PC-3 (cell line): Measurements from ENCODE around the gene STAT3. TPM values are rescaled to one million over a fixed set of nuclear protein-coding genes. Genes with fewer than 3 reads are reported as not detected.

Experiments
- ATAC-seq: fragments of 200-7000 bp; cut with Tn5 transposase; 2 replicates; pipeline ENCODE4 v1.9.1; 2020; ENCODE audit warnings: mild to moderate bottlenecking, moderate library complexity
- BruUV-seq: library from RNA; stranded (reverse); fragments of 400-500 nt; replicated peaks from 2 replicates; lab custom pipeline; 2021; lab: Mats Ljungman, UMichigan
- CTCF ChIA-PET: fragments of 300-600 bp; sonication (Branson Sonifier 250); formaldehyde crosslinking; loops from one replicate; lab custom pipeline; 2022; ENCODE audit warnings: antibody characterized with exemption; lab: Charles Lee
- POLR2A ChIA-PET: fragments of 300-600 bp; sonication (Branson Sonifier 250); formaldehyde crosslinking; loops from one replicate; lab custom pipeline; 2022; ENCODE audit warnings: antibody characterized with exemption; ENCODE audit not compliant: unreplicated experiment; lab: Charles Lee
- DNase-seq: peaks from one replicate; pipeline ENCODE4 v3.0.0-alpha.2; 2015
- H2AFZ ChIP-seq: fragments of 300-600 bp; sonication (generic); 2 replicates; pipeline ENCODE4 v1.6.0; 2016; ENCODE audit warnings: antibody characterized with exemption, low read length
- H3F3A ChIP-seq: fragments of 300-600 bp; sonication (generic); one replicate; pipeline ENCODE4 v1.6.0; 2017; ENCODE audit warnings: antibody characterized with exemption, low read length, control low read depth, mild to moderate bottlenecking; ENCODE audit not compliant: unreplicated experiment
- H3K27ac ChIP-seq: fragments of 300-600 bp; sonication (generic); 2 replicates; pipeline ENCODE4 v1.5.1; 2016; ENCODE audit warnings: mild to moderate bottlenecking, low read length
- H3K27me3 ChIP-seq: fragments of 300-600 bp; sonication (generic); 2 replicates; pipeline ENCODE4 v1.6.1; 2016; ENCODE audit warnings: low read length, mixed read lengths
- H3K36me3 ChIP-seq: fragments of 300-600 bp; sonication (generic); 2 replicates; pipeline ENCODE4 v1.6.1; 2016; ENCODE audit warnings: low read depth, mixed run types, low read length, mixed read lengths
- H3K4me1 ChIP-seq: fragments of 300-600 bp; sonication (generic); 2 replicates; pipeline ENCODE4 v1.5.1; 2016; ENCODE audit warnings: low read length; ENCODE audit not compliant: insufficient read depth
- H3K4me2 ChIP-seq: fragments of 300-600 bp; sonication (generic); 2 replicates; pipeline ENCODE4 v1.6.0; 2016; ENCODE audit warnings: low read length
- H3K4me3 ChIP-seq: fragments of 300-600 bp; sonication (generic); 2 replicates; pipeline ENCODE4 v1.5.1; 2016; ENCODE audit warnings: mild to moderate bottlenecking, low read length, mixed read lengths
- H3K79me2 ChIP-seq: fragments of 300-600 bp; sonication (generic); 2 replicates; pipeline ENCODE4 v1.6.1; 2017; ENCODE audit warnings: low read length, mixed read lengths
- H3K9ac ChIP-seq: fragments of 300-600 bp; sonication (generic); 2 replicates; pipeline ENCODE4 v1.6.0; 2016; ENCODE audit warnings: mild to moderate bottlenecking, low read length
- H3K9me2 ChIP-seq: fragments of 300-600 bp; sonication (generic); replicated peaks from 2 replicates; pipeline ENCODE4 v1.6.1; 2016; ENCODE audit warnings: mixed run types, low read length, mixed read lengths
- H3K9me3 ChIP-seq: fragments of 300-600 bp; sonication (generic); 2 replicates; pipeline ENCODE4 v1.6.1; 2016; ENCODE audit warnings: low read length, mixed read lengths
- H4K20me1 ChIP-seq: fragments of 300-600 bp; sonication (generic); 2 replicates; pipeline ENCODE4 v1.6.1; 2016; ENCODE audit warnings: low read length, mixed read lengths
- EZH2 ChIP-seq: fragments of 300-600 bp; sonication (generic); IDR thresholded peaks from one replicate; pipeline ENCODE4 v1.6.1; 2017; ENCODE audit warnings: antibody characterized with exemption, mild to moderate bottlenecking, low read length; ENCODE audit not compliant: unreplicated experiment
- EZH2phosphoT487 ChIP-seq: fragments of 300-600 bp; sonication (generic); IDR thresholded peaks from 2 replicates; pipeline ENCODE4 v1.6.1; 2018; ENCODE audit warnings: mild to moderate bottlenecking, antibody characterized with exemption, low read length, borderline replicate concordance
- intact Hi-C: fragments of 100-400 bp; cut with micrococcal nuclease; formaldehyde crosslinking; loops from 2 replicates; pipeline ENCODE4 v1.9.0; 2023
- total RNA-seq: library from RNA; depleted of rRNA; stranded (reverse); fragments of >200 nt; gene quantifications from 2 replicates; pipeline ENCODE4 v1.2.3, GENCODE V29; 2014
- TF ChIP-seq, protein P1 (sequence below): fragments of 300-600 bp; sonication (generic); conservative IDR thresholded peaks from 2 replicates; pipeline ENCODE4 v1.5.1; 2017; ENCODE audit warnings: antibody characterized with exemption, low read depth, mild to moderate bottlenecking, low read length

STAT3 gene
- total RNA-seq, 1 experiment from 2014 or later: not detected

DNA sequence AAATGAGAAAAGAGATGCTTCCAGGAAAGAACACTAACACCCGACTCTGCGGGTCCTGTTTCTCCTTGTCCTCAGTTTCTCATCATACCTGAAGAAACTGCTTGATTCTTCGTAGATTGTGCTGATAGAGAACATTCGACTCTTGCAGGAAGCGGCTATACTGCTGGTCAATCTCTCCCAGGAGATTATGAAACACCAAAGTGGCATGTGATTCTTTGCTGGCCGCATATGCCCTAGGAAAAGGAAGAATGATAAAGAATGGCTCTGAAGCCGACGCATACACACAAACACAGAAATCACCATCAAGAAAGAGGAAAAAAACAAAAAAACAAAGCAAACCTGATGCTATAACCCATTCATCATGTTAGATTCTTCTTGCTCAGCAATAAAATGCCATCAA, 41.8 kb downstream of the STAT3 start:
- no peak overlapping the region for H3K4me2 ChIP-seq
- no peaks in the 10 kb centered on the region for H4K20me1 ChIP-seq
- no peaks in the 10 kb centered on the region for H3K4me1 ChIP-seq
- H3K9me3 ChIP-seq: no peaks in the 10 kb centered on the region
- ChIA-PET POLR2A (no interaction called here), CTCF (no interaction called here)
- no peak overlapping the region for H3K9ac ChIP-seq
- H3K36me3 ChIP-seq: no peaks in the 10 kb centered on the region
- no peaks in the 10 kb centered on the region for H3K79me2 ChIP-seq
- no peak overlapping the region for H3K27ac ChIP-seq
- no peaks in the 10 kb centered on the region for H3K9me2 ChIP-seq
- DNase-seq: no peak
- no peak for ATAC-seq
- H2AFZ ChIP-seq: no peak overlapping the region
- no peak overlapping the region for H3K4me3 ChIP-seq
- TF ChIP-seq, protein P1, sequence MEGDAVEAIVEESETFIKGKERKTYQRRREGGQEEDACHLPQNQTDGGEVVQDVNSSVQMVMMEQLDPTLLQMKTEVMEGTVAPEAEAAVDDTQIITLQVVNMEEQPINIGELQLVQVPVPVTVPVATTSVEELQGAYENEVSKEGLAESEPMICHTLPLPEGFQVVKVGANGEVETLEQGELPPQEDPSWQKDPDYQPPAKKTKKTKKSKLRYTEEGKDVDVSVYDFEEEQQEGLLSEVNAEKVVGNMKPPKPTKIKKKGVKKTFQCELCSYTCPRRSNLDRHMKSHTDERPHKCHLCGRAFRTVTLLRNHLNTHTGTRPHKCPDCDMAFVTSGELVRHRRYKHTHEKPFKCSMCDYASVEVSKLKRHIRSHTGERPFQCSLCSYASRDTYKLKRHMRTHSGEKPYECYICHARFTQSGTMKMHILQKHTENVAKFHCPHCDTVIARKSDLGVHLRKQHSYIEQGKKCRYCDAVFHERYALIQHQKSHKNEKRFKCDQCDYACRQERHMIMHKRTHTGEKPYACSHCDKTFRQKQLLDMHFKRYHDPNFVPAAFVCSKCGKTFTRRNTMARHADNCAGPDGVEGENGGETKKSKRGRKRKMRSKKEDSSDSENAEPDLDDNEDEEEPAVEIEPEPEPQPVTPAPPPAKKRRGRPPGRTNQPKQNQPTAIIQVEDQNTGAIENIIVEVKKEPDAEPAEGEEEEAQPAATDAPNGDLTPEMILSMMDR: no peak
- TF ChIP-seq EZH2phosphoT487 (no peak), EZH2 (no peak)
- H3F3A ChIP-seq: no peaks in the 10 kb centered on the region
- no TSS peak for BruUV-seq
- intact Hi-C loops: no loop called here
- H3K27me3 ChIP-seq: no peaks in the 10 kb centered on the region

DNA sequence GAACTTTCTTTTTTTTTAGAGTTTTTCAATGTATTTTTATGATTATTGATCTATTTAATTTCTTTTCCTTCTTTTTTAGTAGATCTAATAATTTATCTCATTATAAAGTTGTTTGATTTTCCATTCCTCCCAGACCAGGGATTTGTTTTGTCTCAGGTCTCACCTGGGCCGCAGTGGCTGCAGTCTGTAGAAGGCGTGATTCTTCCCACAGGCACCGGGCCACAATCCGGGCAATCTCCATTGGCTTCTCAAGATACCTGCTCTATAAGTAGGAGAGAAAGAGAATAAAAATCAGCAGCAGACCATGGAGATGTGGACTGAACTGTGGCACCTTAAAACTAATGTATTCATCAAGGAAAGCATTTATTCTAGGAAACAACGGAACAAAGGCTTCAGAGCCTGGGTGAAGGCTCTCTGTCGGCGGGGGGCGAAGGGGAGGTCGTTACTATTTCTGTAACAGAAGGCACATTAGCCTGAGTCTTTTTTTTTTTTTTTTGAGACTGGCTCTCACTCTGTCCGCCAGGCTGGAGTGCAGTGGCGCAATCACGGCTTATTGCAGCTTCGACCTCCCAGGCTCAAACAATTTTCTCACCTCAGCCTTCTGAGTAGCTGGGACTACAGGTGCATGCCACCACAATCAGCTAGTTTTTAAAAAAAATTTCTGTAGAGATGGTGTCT, 42.7 kb downstream of the STAT3 start:
- CTCF ChIA-PET: no interaction called here
- Histone ChIP-seq H3K4me1 (no peaks in the 10 kb centered on the region), H3K27ac (no peak overlapping the region), H3K4me2 (no peak overlapping the region), H3K4me3 (no peak overlapping the region), H4K20me1 (no peaks in the 10 kb centered on the region), H3K36me3 (no peaks in the 10 kb centered on the region), H3K9me2 (no peaks in the 10 kb centered on the region), H3K9me3 (no peaks in the 10 kb centered on the region), H3K9ac (no peak overlapping the region), H3K79me2 (no peaks in the 10 kb centered on the region), H2AFZ (no peak overlapping the region), H3F3A (no peaks in the 10 kb centered on the region), H3K27me3 (no peaks in the 10 kb centered on the region)
- ATAC-seq: no peak
- TF ChIP-seq, protein P1: no peak
- TF ChIP-seq EZH2phosphoT487 (no peak), EZH2 (no peak)
- POLR2A ChIA-PET: no interaction called here
- no peak for DNase-seq
- BruUV-seq: no TSS peak
- intact Hi-C loops: no loop called here

- POLR2A ChIA-PET: no interaction called here
- no peaks in the 10 kb centered on the region for H3K27me3 ChIP-seq
- H3K9me3 ChIP-seq: no peaks in the 10 kb centered on the region
- no peak for ATAC-seq
- no peak for DNase-seq
- intact Hi-C loops: no loop called here
- no peaks in the 10 kb centered on the region for H4K20me1 ChIP-seq
- no peak overlapping the region for H3K9ac ChIP-seq
- H3K79me2 ChIP-seq: no peaks in the 10 kb centered on the region
- no TSS peak for BruUV-seq
- no peak overlapping the region for H3K27ac ChIP-seq
- no peak overlapping the region for H3K4me3 ChIP-seq
- no peak overlapping the region for H2AFZ ChIP-seq
- no peaks in the 10 kb centered on the region for H3K9me2 ChIP-seq
- H3K4me1 ChIP-seq: no peaks in the 10 kb centered on the region
- H3K36me3 ChIP-seq: no peaks in the 10 kb centered on the region
- no peak overlapping the region for H3K4me2 ChIP-seq
- TF ChIP-seq EZH2 (no peak), EZH2phosphoT487 (no peak)
- TF ChIP-seq, protein P1: no peak
- CTCF ChIA-PET: no interaction called here
- no peaks in the 10 kb centered on the region for H3F3A ChIP-seq
Observed at GRCh38 chr17:42342242-42343008, 45.8 kb downstream of the STAT3 start.
